SK-N-SH (cell line): ENCODE results near the gene SERPIND1. TPM values are rescaled to one million over a fixed set of nuclear protein-coding genes. Genes with fewer than 3 reads are reported as not detected.

Experiments
- CTCF ChIA-PET: fragments of 300-600, 350-600 bp; formaldehyde crosslinking; extraction: SDS; loops from one replicate; lab custom pipeline; 2021; lab: Yijun Ruan, JAX
- POLR2A ChIA-PET: fragments of 350-600 bp; sonication (Branson Sonifier 250); formaldehyde crosslinking; extraction: SDS; loops from one replicate; lab custom pipeline; 2020; ENCODE audit warnings: antibody characterized with exemption, inconsistent platforms; lab: Yijun Ruan, JAX
- DNase-seq: peaks from one replicate; pipeline ENCODE4 v3.0.0; 2012
- H2AFZ ChIP-seq: fragments of 200-600 bp; sonication (generic); 2 replicates; pipeline ENCODE4 v1.8.1; 2016; ENCODE audit warnings: antibody characterized with exemption, mild to moderate bottlenecking, low read depth
- H3F3A ChIP-seq: fragments of 200-600 bp; sonication (generic); replicated peaks from 2 replicates; pipeline ENCODE3; 2016; ENCODE audit warnings: antibody characterized with exemption, mild to moderate bottlenecking; ENCODE audit not compliant: insufficient read depth
- H3K27ac ChIP-seq, 2 experiments: fragments of 200-500 bp in 1 of 2; fragments of 200-600 bp in 1 of 2; sonication (Bioruptor generic) in 1 of 2; sonication (generic), shearing (Covaris generic) in 1 of 2; 2 replicates each; pipeline versions ENCODE4 v1.5.1 to v1.6.1; 2014 to 2016; ENCODE audit warnings: low read depth in 2 of 2, inconsistent platforms in 1 of 2, low read length in 1 of 2, mild to moderate bottlenecking in 1 of 2, mixed read lengths in 1 of 2
- H3K27me3 ChIP-seq: fragments of 200-600 bp; sonication (generic), shearing (Covaris generic); 2 replicates; pipeline ENCODE4 v1.6.1; 2016; ENCODE audit warnings: mixed run types; ENCODE audit not compliant: insufficient read depth
- H3K36me3 ChIP-seq, 2 experiments: fragments of 200-500 bp in 1 of 2; fragments of 200-600 bp in 1 of 2; sonication (Bioruptor generic) in 1 of 2; sonication (generic) in 1 of 2; replicated peaks in 1 of 2; 2 replicates each; pipeline versions ENCODE3 to v1.5.1; 2014 to 2016; ENCODE audit warnings: low read length in 1 of 2, mild to moderate bottlenecking in 1 of 2; ENCODE audit not compliant: insufficient read depth in 2 of 2, control insufficient read depth in 1 of 2
- H3K4me1 ChIP-seq, 2 experiments: fragments of 200-500 bp in 1 of 2; fragments of 200-600 bp in 1 of 2; sonication (Bioruptor generic) in 1 of 2; sonication (generic), shearing (Covaris generic) in 1 of 2; 2 replicates each; pipeline versions ENCODE4 v1.5.1 to v1.6.1; 2014 to 2016; ENCODE audit warnings: low read depth in 1 of 2, low read length in 1 of 2, mixed run types in 1 of 2; ENCODE audit not compliant: insufficient read depth in 2 of 2, control insufficient read depth in 1 of 2
- H3K4me2 ChIP-seq: fragments of 200-600 bp; sonication (generic), shearing (Covaris generic); 2 replicates; pipeline ENCODE4 v1.6.1; 2017; ENCODE audit warnings: mixed run types
- H3K4me3 ChIP-seq, 2 experiments: fragments of 200-500 bp in 1 of 2; fragments of 200-600 bp in 1 of 2; sonication (Bioruptor generic) in 1 of 2; sonication (generic), shearing (Covaris generic) in 1 of 2; 2 replicates each; pipeline versions ENCODE4 v1.5.1 to v1.8.1; 2014 to 2016; ENCODE audit warnings: low read depth in 2 of 2, inconsistent platforms in 1 of 2, low read length in 1 of 2, mild to moderate bottlenecking in 1 of 2, mixed read lengths in 1 of 2, moderate library complexity in 1 of 2
- H3K79me2 ChIP-seq: fragments of 200-600 bp; sonication (generic); 2 replicates; pipeline ENCODE4 v1.8.1; 2017; ENCODE audit warnings: mild to moderate bottlenecking; ENCODE audit not compliant: insufficient read depth
- H3K9ac ChIP-seq: fragments of 200-600 bp; sonication (generic); 2 replicates; pipeline ENCODE4 v1.6.1; 2017; ENCODE audit warnings: mixed run types
- H3K9me2 ChIP-seq: fragments of 200-600 bp; sonication (generic); 2 replicates; pipeline ENCODE4 v1.6.1; 2017; ENCODE audit warnings: mixed run types
- H3K9me3 ChIP-seq: fragments of 200-600 bp; sonication (generic); 2 replicates; pipeline ENCODE4 v1.6.1; 2017; ENCODE audit warnings: mixed run types, mild to moderate bottlenecking, moderate library complexity
- H4K20me1 ChIP-seq: fragments of 200-600 bp; sonication (generic); 2 replicates; pipeline ENCODE4 v1.6.1; 2017; ENCODE audit warnings: mild to moderate bottlenecking, mixed run types; ENCODE audit not compliant: insufficient read depth
- ELF1 ChIP-seq: IDR thresholded peaks from 2 replicates; pipeline ENCODE4 v1.4.0; 2012
- GABPA ChIP-seq: IDR thresholded peaks from 2 replicates; pipeline ENCODE4 v1.4.0; 2012; ENCODE audit warnings: low read depth, mild to moderate bottlenecking
- GATA2 ChIP-seq: sonication (generic); formaldehyde crosslinking; IDR thresholded peaks from 2 replicates; pipeline ENCODE4 v1.5.0; 2020; ENCODE audit warnings: mild to moderate bottlenecking, missing genetic modification reagents
- JUND ChIP-seq: IDR thresholded peaks from 2 replicates; pipeline ENCODE4 v1.4.0; 2012
- MXI1 ChIP-seq: IDR thresholded peaks from 2 replicates; pipeline ENCODE4 v1.6.1; 2012; ENCODE audit warnings: mild to moderate bottlenecking, low read depth, low read length, improper control_type of control experiment
- NFIC ChIP-seq: IDR thresholded peaks from 2 replicates; pipeline ENCODE4 v1.4.0; 2012; ENCODE audit warnings: borderline replicate concordance
- RCOR1 ChIP-seq: fragments of 150-350 bp; IDR thresholded peaks from 2 replicates; pipeline ENCODE4 v1.6.1; 2017; ENCODE audit warnings: antibody characterized with exemption, low read length
- REST ChIP-seq: IDR thresholded peaks from 2 replicates; pipeline ENCODE4 v1.6.1; 2012; ENCODE audit warnings: mild to moderate bottlenecking, low read depth, low read length, moderate library complexity
- TEAD4 ChIP-seq: IDR thresholded peaks from 2 replicates; pipeline ENCODE4 v1.4.0; 2012; ENCODE audit warnings: mild to moderate bottlenecking, borderline replicate concordance; ENCODE audit not compliant: insufficient read depth
- YY1 ChIP-seq: IDR thresholded peaks from 2 replicates; pipeline ENCODE4 v1.4.0; 2012; ENCODE audit warnings: low read depth, mild to moderate bottlenecking
- WGBS: methylation state at CpG from one replicate; pipeline ENCODE4 v1.1.6; 2017; ENCODE audit warnings: low lambda C conversion rate; 5-methylcytosine and 5-hydroxymethylcytosine counted together
- polyA plus RNA-seq, 3 experiments: library from polyadenylated mRNA; depleted of rRNA; stranded (reverse); fragments of >200 nt; gene quantifications; 2 replicates each; pipeline ENCODE4 v1.2.3, GENCODE V29; 2012
- TF ChIP-seq, protein P1 (sequence below): fragments of 200-600 bp; sonication (generic); IDR thresholded peaks from 2 replicates; pipeline ENCODE4 v1.6.1; 2017; ENCODE audit warnings: antibody characterized with exemption, mild to moderate bottlenecking, moderate library complexity

SERPIND1 gene
- polyA plus RNA-seq, 1 of the 3 experiments (the other 2 are of a cell fraction): not detected

GRCh38 chr22:20787746-20788626 is 14.1 kb downstream of the SERPIND1 start (continued):
- TF ChIP-seq TEAD4: no peak
- no peak for TF ChIP-seq ELF1
- TF ChIP-seq JUND: no peak

- H3K9me2 ChIP-seq: no peaks in the 10 kb centered on the region
- H3F3A ChIP-seq: no peaks in the 10 kb centered on the region
- TF ChIP-seq REST: no peak
- TF ChIP-seq MXI1: no peak
- H3K9me3 ChIP-seq: no peaks in the 10 kb centered on the region
- H3K4me2 ChIP-seq: no peak overlapping the region
- H4K20me1 ChIP-seq: 0 out of 2 replicates have a peak, but pooled peaks cover 5% of the 10 kb centered on the region
- no peak overlapping the region for H2AFZ ChIP-seq
- POLR2A ChIA-PET: no interaction called here
- no peak overlapping the region for H3K4me3 ChIP-seq
- H3K27ac ChIP-seq: no peak overlapping the region
- CTCF ChIA-PET: interaction anchor here (1.0 kb wide), 1 partner anchor 30 kb away, joined by 3 read pairs; no protein-coding TSS in a partner anchor
- H3K36me3 ChIP-seq: peaks cover 2 to 37% of the 10 kb centered on the region in 2 experiments
- H3K27me3 ChIP-seq: no peaks in the 10 kb centered on the region
- no peak for DNase-seq
- no peaks in the 10 kb centered on the region for H3K4me1 ChIP-seq
- H3K9ac ChIP-seq: no peak overlapping the region
- 95% methylated on average over 5 of the region's 5 CpGs for WGBS
- H3K79me2 ChIP-seq: no peaks in the 10 kb centered on the region
Measured at GRCh38 chr22:20788627-20789344, 14.9 kb downstream of the SERPIND1 start.

DNA sequence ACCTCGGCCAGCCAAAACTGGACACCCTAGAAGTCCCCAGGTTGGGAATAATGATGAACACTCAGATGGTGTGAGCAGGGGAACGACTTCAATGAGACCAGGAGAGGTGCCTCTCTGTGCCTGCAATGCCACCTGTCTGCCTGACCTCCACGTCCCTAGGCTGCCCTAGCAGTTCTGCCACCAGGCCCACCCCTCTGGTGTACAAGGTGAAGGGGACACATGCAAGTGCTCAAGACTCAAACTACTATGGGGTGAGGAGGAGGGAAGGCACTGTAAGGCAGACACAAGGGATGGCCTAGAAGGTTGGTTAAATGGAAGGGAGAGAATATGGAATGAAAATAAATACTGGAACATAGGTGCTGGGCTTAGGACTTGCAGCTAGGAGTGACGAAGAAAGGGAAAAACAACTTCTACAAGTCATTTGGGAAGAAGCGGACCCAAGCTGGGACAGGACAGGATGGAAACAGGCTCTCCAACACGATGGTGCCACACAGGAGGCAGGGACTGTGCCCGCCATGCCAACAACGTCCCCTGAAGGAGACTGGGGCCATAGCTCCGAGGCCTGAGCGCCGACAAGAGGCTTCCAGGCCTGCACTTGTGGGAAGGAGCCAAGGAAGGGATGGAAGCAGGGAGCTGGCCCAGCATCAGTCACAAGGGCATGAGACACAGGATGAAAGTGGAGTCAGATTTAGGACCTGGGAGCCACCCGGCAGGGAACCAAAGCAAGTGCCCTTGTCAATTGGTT is 18.5 kb downstream of the SERPIND1 start:
- CTCF ChIA-PET: interaction anchor here (0.6 to 1.8 kb wide), 2 partner anchors 9 to 11 kb away, joined by 4 to 10 read pairs; no protein-coding TSS in a partner anchor
- POLR2A ChIA-PET: interaction anchor here (0.6 kb wide), 1 partner anchor 47 kb away, joined by 3 read pairs; no protein-coding TSS in a partner anchor
- Histone ChIP-seq H3F3A (no peaks in the 10 kb centered on the region), H3K4me1 (no peaks in the 10 kb centered on the region), H2AFZ (no peak overlapping the region), H3K79me2 (no peaks in the 10 kb centered on the region; the same call in 1 of the 2 replicates), H3K27ac (peak overlapping the region in 1 of 2 experiments; percentile 63; a peak in 1 of 4 replicates), H4K20me1 (no peaks in the 10 kb centered on the region), H3K4me3 (no peak overlapping the region), H3K4me2 (no peak overlapping the region), H3K36me3 (peaks cover 8 to 53% of the 10 kb centered on the region in 2 experiments), H3K9me3 (no peaks in the 10 kb centered on the region), H3K27me3 (no peaks in the 10 kb centered on the region), H3K9me2 (no peaks in the 10 kb centered on the region), H3K9ac (no peak overlapping the region)
- no peak for DNase-seq
- 93% methylated on average over 12 of the region's 12 CpGs for WGBS
- TF ChIP-seq REST (no peak), GABPA (no peak), GATA2 (CRISPR knock-in tag) (no peak), NFIC (no peak), RCOR1 (no peak), YY1 (no peak)
- TF ChIP-seq, protein P1, sequence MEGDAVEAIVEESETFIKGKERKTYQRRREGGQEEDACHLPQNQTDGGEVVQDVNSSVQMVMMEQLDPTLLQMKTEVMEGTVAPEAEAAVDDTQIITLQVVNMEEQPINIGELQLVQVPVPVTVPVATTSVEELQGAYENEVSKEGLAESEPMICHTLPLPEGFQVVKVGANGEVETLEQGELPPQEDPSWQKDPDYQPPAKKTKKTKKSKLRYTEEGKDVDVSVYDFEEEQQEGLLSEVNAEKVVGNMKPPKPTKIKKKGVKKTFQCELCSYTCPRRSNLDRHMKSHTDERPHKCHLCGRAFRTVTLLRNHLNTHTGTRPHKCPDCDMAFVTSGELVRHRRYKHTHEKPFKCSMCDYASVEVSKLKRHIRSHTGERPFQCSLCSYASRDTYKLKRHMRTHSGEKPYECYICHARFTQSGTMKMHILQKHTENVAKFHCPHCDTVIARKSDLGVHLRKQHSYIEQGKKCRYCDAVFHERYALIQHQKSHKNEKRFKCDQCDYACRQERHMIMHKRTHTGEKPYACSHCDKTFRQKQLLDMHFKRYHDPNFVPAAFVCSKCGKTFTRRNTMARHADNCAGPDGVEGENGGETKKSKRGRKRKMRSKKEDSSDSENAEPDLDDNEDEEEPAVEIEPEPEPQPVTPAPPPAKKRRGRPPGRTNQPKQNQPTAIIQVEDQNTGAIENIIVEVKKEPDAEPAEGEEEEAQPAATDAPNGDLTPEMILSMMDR: no peak
